Esophagus muscularis mucosa (tissue), 4 donors: ENCODE measurements around the gene IMPG2.

Experiments used
- EP300 ChIP-seq: sonication (generic); formaldehyde crosslinking; IDR thresholded peaks from one replicate; pipeline ENCODE4 v1.6.1; 2017; ENCODE audit warnings: antibody characterized with exemption
- POLR2AphosphoS5 ChIP-seq, 2 donors: sonication (generic); formaldehyde crosslinking; IDR thresholded peaks; one replicate each; pipeline ENCODE4 v1.6.1; 2017; ENCODE audit warnings: antibody characterized with exemption in 2 of 2
- TF ChIP-seq, protein P1 (sequence below), 3 experiments: fragments of 200-600 bp in 2 of 3; fragments of 450-650 bp in 1 of 3; sonication (generic) in 2 of 3; IDR thresholded peaks; one replicate each; pipeline ENCODE4 v1.5.1; 2017 to 2019; ENCODE audit warnings: antibody characterized with exemption in 3 of 3, mild to moderate bottlenecking in 2 of 3, moderate library complexity in 1 of 3

DNA sequence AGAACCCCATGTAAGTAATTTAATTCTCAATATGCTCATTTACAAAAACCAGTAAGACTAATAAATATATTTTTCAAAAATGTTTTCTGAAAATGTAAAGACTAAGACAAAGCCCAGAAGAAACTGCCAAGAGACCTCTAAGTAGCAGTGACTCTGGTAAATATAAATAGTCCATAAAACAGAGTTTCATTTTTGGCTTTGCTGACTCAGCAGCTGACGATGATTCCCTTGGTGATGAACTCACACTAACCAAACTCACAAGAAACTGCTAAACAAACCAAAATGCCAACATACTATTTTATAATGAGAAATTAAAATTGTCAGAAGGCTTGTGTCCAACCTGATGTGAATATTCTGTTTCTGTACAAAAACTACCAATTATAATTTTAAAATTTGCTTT, 31.5 kb upstream of the IMPG2 start:
- TF ChIP-seq POLR2AphosphoS5 (IDR thresholded peaks at IDR 0.05) (no peak), EP300 (no peak)
- TF ChIP-seq, protein P1, sequence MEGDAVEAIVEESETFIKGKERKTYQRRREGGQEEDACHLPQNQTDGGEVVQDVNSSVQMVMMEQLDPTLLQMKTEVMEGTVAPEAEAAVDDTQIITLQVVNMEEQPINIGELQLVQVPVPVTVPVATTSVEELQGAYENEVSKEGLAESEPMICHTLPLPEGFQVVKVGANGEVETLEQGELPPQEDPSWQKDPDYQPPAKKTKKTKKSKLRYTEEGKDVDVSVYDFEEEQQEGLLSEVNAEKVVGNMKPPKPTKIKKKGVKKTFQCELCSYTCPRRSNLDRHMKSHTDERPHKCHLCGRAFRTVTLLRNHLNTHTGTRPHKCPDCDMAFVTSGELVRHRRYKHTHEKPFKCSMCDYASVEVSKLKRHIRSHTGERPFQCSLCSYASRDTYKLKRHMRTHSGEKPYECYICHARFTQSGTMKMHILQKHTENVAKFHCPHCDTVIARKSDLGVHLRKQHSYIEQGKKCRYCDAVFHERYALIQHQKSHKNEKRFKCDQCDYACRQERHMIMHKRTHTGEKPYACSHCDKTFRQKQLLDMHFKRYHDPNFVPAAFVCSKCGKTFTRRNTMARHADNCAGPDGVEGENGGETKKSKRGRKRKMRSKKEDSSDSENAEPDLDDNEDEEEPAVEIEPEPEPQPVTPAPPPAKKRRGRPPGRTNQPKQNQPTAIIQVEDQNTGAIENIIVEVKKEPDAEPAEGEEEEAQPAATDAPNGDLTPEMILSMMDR (IDR thresholded peaks at IDR 0.05), result no peak
